Measurements from ENCODE around the gene GPN1.
"Not testable (repeated sequence)": the region's sequence is repeated elsewhere in the genome, so short reads cannot be mapped to it uniquely, and the experiment has no call there.

The GPN1 gene

GRCh38 chr2:27627963-27628766, 685 bp upstream of the GPN1 start:
- DNase-seq, result peak in 1 of 2 donors; percentile 1

- DNase-seq, result not testable (repeated sequence)
Observed at GRCh38 chr2:27630257-27630656, 1.4 kb downstream of the GPN1 start.

GRCh38 chr2:27634291-27634690, 5.4 kb downstream of the GPN1 start:
- no peak for DNase-seq

- no peak for DNase-seq
Observed at GRCh38 chr2:27636766-27637165, 7.9 kb downstream of the GPN1 start.

GRCh38 chr2:27638037-27638637, 9.3 kb downstream of the GPN1 start:
- DNase-seq, result peak in 1 of 2 donors; percentile 17

- no peak for DNase-seq
Observed at GRCh38 chr2:27638709-27639108, 9.9 kb downstream of the GPN1 start.

- no peak for DNase-seq
Observed at GRCh38 chr2:27640722-27641245, 11.9 kb downstream of the GPN1 start.

GRCh38 chr2:27645197-27645596, 16.3 kb downstream of the GPN1 start:
- DNase-seq, result no peak

- DNase-seq, result no peak
Observed at GRCh38 chr2:27647289-27647688, 18.4 kb downstream of the GPN1 start.

- DNase-seq, result no peak
Observed at GRCh38 chr2:27647737-27648136, 18.9 kb downstream of the GPN1 start.

- no peak for DNase-seq
Observed at GRCh38 chr2:27651056-27651455, 22.2 kb downstream of the GPN1 start.

GRCh38 chr2:27652341-27652740, 23.5 kb downstream of the GPN1 start:
- DNase-seq, result no peak

GRCh38 chr2:27652790-27653189, 23.9 kb downstream of the GPN1 start:
- no peak for DNase-seq

GRCh38 chr2:27653397-27653796, 24.5 kb downstream of the GPN1 start:
- DNase-seq, result no peak

- DNase-seq, result no peak
Observed at GRCh38 chr2:27655155-27655951, 26.5 kb downstream of the GPN1 start.

GRCh38 chr2:27661371-27661770, 32.5 kb downstream of the GPN1 start:
- DNase-seq, result no peak

- DNase-seq, result peak; percentile 74 to 83
Observed at GRCh38 chr2:27663285-27664153, 34.7 kb downstream of the GPN1 start, which contains the start of the genes SLC4A1AP and SUPT7L. SLC4A1AP (plus strand) TSS chr2:27663889; CDS start chr2:27663915, 26 bp downstream. SUPT7L (minus strand) TSS chr2:27663614; CDS start chr2:27662192, 1,422 bp downstream.

- DNase-seq, result no peak
Observed at GRCh38 chr2:27664154-27664574, 35.3 kb downstream of the GPN1 start.

GRCh38 chr2:27664622-27665363, 35.9 kb downstream of the GPN1 start:
- DNase-seq, result no peak

- no peak for DNase-seq
Observed at GRCh38 chr2:27667446-27667845, 38.6 kb downstream of the GPN1 start.

- DNase-seq, result no peak
Observed at GRCh38 chr2:27671235-27671634, 42.4 kb downstream of the GPN1 start.
